ENCODE measurements around the gene TSPYL1.
A peak's percentile ranks its signal among the peaks of the same experiment; 100 is the strongest.

The TSPYL1 gene

GRCh38 chr6:116263353-116263752 lies 16.4 kb downstream of the TSPYL1 start:
- DNase-seq (ENCODE audit: low read depth in 2 of 3, low spot score in 1 of 3): no peak

DNA sequence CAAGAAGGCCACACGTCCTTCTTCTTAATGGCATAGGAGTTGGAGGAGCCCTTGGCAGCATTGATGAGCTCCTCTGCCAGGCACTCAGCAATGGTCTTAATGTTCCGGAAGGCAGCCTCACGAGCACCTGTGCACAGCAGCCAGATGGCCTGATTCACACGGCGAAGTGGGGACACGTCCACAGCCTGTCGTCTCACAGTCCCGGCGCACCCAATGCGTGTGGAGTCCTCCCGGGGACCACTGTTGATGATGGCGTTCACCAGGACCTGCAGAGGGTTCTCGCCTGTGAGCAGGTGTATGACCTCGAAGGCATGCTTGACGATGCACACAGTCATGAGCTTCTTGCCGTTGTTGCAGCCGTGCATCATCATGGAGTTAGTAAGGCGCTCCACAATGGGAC lies 21.2 kb downstream of the TSPYL1 start:
- DNase-seq (ENCODE audit: low read depth in 2 of 3, low spot score in 1 of 3): no peak

GRCh38 chr6:116256694-116257093 lies 23.0 kb downstream of the TSPYL1 start:
- DNase-seq (ENCODE audit: low read depth in 2 of 3, low spot score in 1 of 3): no peak

- no peak for DNase-seq (ENCODE audit: low read depth in 2 of 3, low spot score in 1 of 3)
These were observed 24.4 kb downstream of the TSPYL1 start for GRCh38 chr6:116255246-116255800.

DNA sequence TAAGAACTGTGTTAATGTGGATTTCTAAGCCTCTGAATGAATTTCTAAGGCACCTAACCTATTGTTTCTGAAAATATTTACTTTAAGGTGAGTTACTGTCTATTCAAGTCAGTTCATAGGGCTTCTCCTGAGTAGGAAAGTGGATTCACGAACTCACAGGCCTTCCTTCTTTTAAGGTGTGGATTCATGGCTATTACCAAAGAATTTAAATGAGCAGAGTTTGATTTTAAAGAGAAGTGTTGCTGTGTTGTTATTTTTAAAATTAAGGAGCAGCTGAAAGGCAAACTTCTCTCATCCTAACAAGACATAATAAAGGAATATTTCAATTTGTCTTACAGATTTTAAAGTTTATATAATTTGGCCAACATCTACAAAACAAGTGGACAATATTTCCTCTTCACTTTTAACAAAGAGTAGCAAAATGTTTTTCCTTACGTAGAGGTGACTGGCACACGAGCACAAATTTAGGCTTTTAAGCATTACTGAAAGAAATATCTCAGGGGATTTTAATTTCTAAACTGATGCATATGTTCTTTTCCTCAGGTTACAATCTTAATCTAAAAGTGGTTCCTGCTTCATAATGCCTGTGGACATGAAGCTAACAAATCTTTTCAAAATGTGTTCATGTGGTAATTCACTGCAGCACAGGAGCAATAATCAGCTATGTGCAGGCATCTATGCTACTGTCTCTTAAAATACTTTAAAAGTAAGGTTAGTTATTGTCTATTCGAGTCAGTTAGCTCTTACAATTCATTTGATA lies 25.3 kb downstream of the TSPYL1 start:
- DNase-seq (ENCODE audit: low read depth in 2 of 3, low spot score in 1 of 3): no peak

GRCh38 chr6:116253505-116254296 lies 26.0 kb downstream of the TSPYL1 start, which contains the start of gene TSPYL4:
Gene TSPYL4 (minus strand): TSS chr6:116254075. CDS start chr6:116254008, 67 bp downstream.
- peak; percentile 78 to 86 (median 80) for DNase-seq (ENCODE audit: low read depth in 2 of 3, low spot score in 1 of 3)

DNA sequence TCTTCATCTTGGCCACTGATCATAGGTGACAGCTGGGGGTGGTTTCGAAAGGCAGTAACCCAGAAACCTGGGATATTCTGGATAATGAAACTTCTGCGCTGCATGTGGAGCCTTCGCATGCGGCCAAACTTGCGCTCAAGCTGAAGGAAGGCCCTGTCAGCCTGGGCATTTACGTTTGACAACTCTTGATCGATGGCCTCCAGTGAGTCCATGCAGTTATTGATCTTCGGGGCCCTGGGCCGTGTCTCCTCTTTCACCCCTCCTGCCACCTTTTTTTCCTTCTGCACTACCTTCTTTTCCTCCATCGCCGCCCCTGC lies 26.6 kb downstream of the TSPYL1 start:
- no peak for DNase-seq (ENCODE audit: low read depth in 2 of 3, low spot score in 1 of 3)

- DNase-seq (ENCODE audit: low read depth in 2 of 3, low spot score in 1 of 3): no peak
These were observed 28.0 kb downstream of the TSPYL1 start for GRCh38 chr6:116251568-116252384.

DNA sequence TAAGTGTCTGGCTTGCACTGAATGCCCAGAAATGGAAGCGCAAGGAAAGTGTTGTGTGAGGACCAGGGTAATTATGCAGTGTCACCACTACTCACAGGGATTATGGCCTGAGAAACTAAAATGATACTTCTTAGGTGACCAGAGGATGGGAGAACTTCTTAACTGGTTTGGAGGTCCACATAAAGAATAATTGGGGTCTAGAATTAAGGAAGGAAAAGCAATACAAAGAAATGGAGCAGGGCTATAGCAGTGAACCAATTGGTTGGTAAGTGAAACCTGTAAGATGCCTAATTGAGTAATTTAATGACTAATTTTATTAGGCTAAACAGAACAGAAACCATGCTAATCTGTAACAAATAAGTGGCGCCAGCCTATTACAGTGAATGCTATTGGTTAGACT lies 31.2 kb downstream of the TSPYL1 start:
- DNase-seq (ENCODE audit: low read depth in 2 of 3, low spot score in 1 of 3): no peak

GRCh38 chr6:116247285-116247684 lies 32.4 kb downstream of the TSPYL1 start:
- DNase-seq (ENCODE audit: low read depth in 2 of 3, low spot score in 1 of 3): no peak

DNA sequence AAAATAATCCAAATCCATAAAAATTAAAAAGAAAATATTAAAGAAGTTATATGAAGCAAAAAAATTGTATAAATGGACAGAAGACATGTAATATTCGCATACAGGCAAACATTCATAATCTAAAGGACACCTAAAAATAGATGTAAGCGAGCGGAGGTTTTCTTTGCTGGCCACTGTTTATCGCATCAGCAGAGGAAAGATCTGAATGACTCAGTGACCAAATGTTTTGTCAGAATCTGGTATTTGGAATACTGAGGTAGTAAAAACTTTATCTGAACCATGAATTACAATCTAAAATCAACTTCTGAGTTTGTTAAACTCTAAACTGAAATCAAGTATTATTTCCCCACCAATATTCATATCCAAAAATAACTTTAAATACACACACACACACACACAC lies 33.6 kb downstream of the TSPYL1 start:
- DNase-seq (ENCODE audit: low read depth in 2 of 3, low spot score in 1 of 3): no peak

- no peak for DNase-seq (ENCODE audit: low read depth in 2 of 3, low spot score in 1 of 3)
These were observed 35.4 kb downstream of the TSPYL1 start for GRCh38 chr6:116244284-116244683.

DNA sequence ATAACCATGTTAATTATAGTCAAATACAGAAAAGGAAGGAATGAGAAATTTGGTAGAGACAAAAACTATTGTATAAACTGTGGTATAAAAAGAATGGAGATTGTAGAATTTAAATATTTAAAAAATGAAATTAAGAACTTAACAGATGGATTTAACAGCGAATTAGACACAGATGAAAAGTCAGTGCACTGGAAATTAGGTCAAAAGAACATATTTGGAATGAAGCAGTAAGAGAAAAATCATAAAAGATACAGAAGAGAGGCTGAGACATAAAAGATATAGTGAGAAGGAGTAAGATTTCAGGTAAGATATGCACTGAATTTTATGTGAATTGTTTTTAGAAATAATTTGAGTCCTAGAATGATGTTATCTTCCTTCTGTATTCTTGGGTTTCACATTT lies 39.9 kb downstream of the TSPYL1 start:
- no peak for DNase-seq (ENCODE audit: low read depth in 2 of 3, low spot score in 1 of 3)

- DNase-seq (ENCODE audit: low read depth in 2 of 3, low spot score in 1 of 3): no peak
These were observed 40.5 kb downstream of the TSPYL1 start for GRCh38 chr6:116239256-116239655.

DNA sequence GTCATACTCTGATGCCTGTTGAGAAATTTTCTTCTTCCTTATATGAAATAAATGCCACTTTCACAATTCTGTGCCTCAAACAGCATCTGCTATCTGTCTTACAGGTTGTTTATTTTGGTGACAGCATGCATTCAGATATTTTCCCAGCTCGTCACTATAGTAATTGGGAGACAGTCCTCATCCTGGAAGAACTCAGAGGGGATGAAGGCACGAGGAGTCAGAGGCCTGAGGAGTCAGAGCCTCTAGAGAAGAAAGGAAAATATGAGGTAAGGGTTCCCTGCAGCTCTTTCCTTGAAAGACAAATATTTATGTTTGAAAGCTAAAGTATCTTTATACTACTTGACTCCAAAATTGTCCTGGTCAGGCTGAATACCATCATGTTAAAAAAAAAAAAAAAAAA lies 41.6 kb downstream of the TSPYL1 start:
- DNase-seq (ENCODE audit: low read depth in 2 of 3, low spot score in 1 of 3): no peak

- no peak for DNase-seq (ENCODE audit: low read depth in 2 of 3, low spot score in 1 of 3)
These were observed 45.0 kb downstream of the TSPYL1 start for GRCh38 chr6:116234689-116235088.

GRCh38 chr6:116229287-116229913 lies 50.3 kb downstream of the TSPYL1 start:
- DNase-seq (ENCODE audit: low read depth in 2 of 3, low spot score in 1 of 3): peak in 1 of 3 donors; percentile 7

All from stimulated activated CD4-positive, alpha-beta T cell treated with anti-CD3 and anti-CD28 coated beads, Interleukin-12 subunit alpha, Interleukin-12 subunit beta, amount 100 ng/mL, for 48 hours (primary cell).